ENCODE results near the gene ADRA2C. TPM values are rescaled to one million over a fixed set of nuclear protein-coding genes. Genes with fewer than 3 reads are reported as not detected.

ADRA2C gene
- total and polyA plus RNA-seq, 2 of the 13 experiments (the other 11 are each of a cell fraction or from before 2014, with no cell fraction given): 15.4 to 69.7 TPM

DNA sequence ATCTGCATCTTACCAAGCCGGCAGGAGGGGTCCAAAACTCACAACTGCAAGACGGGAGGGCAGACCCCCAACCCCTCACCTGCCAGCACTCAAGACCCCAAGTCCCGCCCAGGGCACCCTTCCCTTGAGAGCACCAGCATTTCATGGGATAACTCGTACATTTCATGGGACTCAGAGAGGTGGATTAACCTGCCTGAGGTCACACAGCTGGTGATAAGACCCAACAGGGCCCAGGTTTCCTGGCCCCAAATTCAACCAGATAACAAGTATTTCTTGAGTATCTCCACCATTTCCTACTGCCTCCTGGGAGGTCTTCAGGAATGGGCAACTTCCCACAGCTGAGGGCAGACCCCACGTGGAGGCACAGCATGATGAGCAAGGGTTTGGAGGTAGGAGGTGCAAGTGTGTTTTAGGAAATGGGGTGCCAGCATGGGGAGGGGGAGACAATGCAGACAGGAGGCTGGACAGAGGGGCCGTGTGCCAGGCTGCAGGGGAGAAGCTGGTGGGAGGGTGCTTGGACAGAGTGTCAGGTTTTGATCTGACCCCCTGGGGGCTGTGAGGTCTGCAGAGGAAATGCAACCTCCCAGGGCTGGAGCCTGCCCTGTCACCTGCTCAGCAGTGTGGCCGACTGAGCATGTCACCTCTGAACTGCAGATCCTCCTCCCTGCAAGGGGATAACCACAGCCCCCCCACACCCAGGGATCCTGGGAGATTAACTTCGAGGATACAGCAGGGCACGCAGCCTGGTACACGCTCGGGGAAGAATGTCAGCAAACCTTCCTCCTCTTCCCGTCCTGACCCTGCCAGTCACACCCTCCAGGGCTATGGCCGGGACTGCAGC is 4.4 kb downstream of the ADRA2C start:
- Histone ChIP-seq H3K27me3 (ENCODE audit: control insufficient read depth in 1 of 2, insufficient read depth in 2 of 2, low read length in 2 of 2) (0 out of 5 replicates have a peak, but pooled peaks cover 0 to 4% of the 10 kb centered on the region in 2 experiments), H3K79me2 (ENCODE audit: insufficient read depth, low read length) (peaks cover 4% of the 10 kb centered on the region), H3K4me2 (ENCODE audit: low read depth, low read length) (peak overlapping the region; percentile 68), H3K9me3 (ENCODE audit: low read length) (no peaks in the 10 kb centered on the region), H4K20me1 (ENCODE audit: insufficient read depth, low read length) (no peaks in the 10 kb centered on the region), H3K4me3 (replicated peaks in 1 of 3; ENCODE audit: insufficient read depth in 1 of 3, low read depth in 2 of 3, low read length in 3 of 3) (peak overlapping the region; percentile 13 to 59 (median 17); a peak in 5 of 6 replicates), H3K9ac (ENCODE audit: insufficient read depth, low read depth, low read length) (peak overlapping the region; percentile 30; the same call in 1 of the 2 replicates), H2AFZ (ENCODE audit: low read length) (no peak overlapping the region), H3K36me3 (replicated peaks in 1 of 2; ENCODE audit: control insufficient read depth in 1 of 2, insufficient read depth in 2 of 2, low read length in 2 of 2) (no peaks in the 10 kb centered on the region), H3K27ac (ENCODE audit: extremely low read length, insufficient read depth, low read length) (no peak overlapping the region), H3K4me1 (ENCODE audit: insufficient read depth, low read length) (peaks cover 88% of the 10 kb centered on the region)
- intact Hi-C loops (cut with micrococcal nuclease; ENCODE audit: unreplicated experiment): no loop called here
- WGBS (ENCODE audit: low lambda C conversion rate): 49% methylated on average over 4 of the region's 13 CpGs
- no peak for DNase-seq (ENCODE audit: low spot score)
- no TSS peak for BruUV-seq (replicated peaks)
- ChIA-PET POLR2A (interaction anchor here (0.7 to 6.6 kb wide), 4 partner anchors 11 to 60 kb away, joined by 3 to 87 read pairs (median 12); no protein-coding TSS in a partner anchor), CTCF (ENCODE audit: low intra/inter-chr PET ratio, low total read pairs) (no interaction called here)
- peak; percentile 26 for ATAC-seq
- FAIRE-seq: no peak
- in situ Hi-C loops (cut with HindIII; ENCODE audit: extremely low pct_ligation_motif_present, low pct_unique_long_range_greater_than_20kb): no loop called here
- TF ChIP-seq HNRNPL (IDR thresholded peaks at IDR 0.05; ENCODE audit: low read depth, low read length) (0 out of 2 replicates have a peak, but pooled peaks have one; percentile 34), YEATS2 (CRISPR knock-in tag; IDR thresholded peaks at IDR 0.05; ENCODE audit: borderline replicate concordance) (no peak), ZNF670 (CRISPR knock-in tag; IDR thresholded peaks at IDR 0.05; ENCODE audit: borderline replicate concordance) (no peak), ZNF235 (CRISPR knock-in tag; IDR thresholded peaks at IDR 0.05; ENCODE audit: borderline replicate concordance) (no peak), ATF3 (CRISPR knock-in tag; IDR thresholded peaks at IDR 0.05) (no peak), ZHX2 (IDR thresholded peaks at IDR 0.05; ENCODE audit: low read depth) (no peak), ZHX2 (CRISPR knock-in tag; IDR thresholded peaks at IDR 0.05; ENCODE audit: borderline replicate concordance) (no peak), ZNF253 (CRISPR knock-in tag; IDR thresholded peaks at IDR 0.05; ENCODE audit: borderline replicate concordance) (no peak), ZNF768 (CRISPR knock-in tag; IDR thresholded peaks at IDR 0.05) (peak; percentile 99), PATZ1 (CRISPR knock-in tag; IDR thresholded peaks at IDR 0.05) (0 out of 2 replicates have a peak, but pooled peaks have one; percentile 10), TBL1XR1 (IDR thresholded peaks at IDR 0.05; ENCODE audit: borderline replicate concordance, low read length, partially characterized antibody) (no peak), ZNF383 (CRISPR knock-in tag; IDR thresholded peaks at IDR 0.05; ENCODE audit: borderline replicate concordance) (no peak)
- TF ChIP-seq, protein P1, sequence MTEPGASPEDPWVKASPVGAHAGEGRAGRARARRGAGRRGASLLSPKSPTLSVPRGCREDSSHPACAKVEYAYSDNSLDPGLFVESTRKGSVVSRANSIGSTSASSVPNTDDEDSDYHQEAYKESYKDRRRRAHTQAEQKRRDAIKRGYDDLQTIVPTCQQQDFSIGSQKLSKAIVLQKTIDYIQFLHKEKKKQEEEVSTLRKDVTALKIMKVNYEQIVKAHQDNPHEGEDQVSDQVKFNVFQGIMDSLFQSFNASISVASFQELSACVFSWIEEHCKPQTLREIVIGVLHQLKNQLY (CRISPR knock-in tag; IDR thresholded peaks at IDR 0.05): no peak

All from HepG2 (cell line).